SIG-M5 treated with dmso at 0.1 percent for 504 hours (cell line): ENCODE data around the gene MUC5B.

ENCODE experiments used
- DNase-seq: peaks from one replicate; lab custom pipeline; 2025; ENCODE audit not compliant: unreplicated experiment; lab: John Stamatoyannopoulos, UW

Gene MUC5B

GRCh38 chr11:1278766-1279673 is 56.2 kb downstream of the MUC5B start:
- DNase-seq: no peak

GRCh38 chr11:1279674-1280055 is 56.8 kb downstream of the MUC5B start:
- DNase-seq: no peak

GRCh38 chr11:1280116-1281035 is 57.5 kb downstream of the MUC5B start:
- no peak for DNase-seq

- DNase-seq: no peak
These were observed 58.6 kb downstream of the MUC5B start for GRCh38 chr11:1281326-1281973.

GRCh38 chr11:1281974-1282365 is 59.1 kb downstream of the MUC5B start:
- DNase-seq: no peak

- DNase-seq: no peak
These were observed 60.2 kb downstream of the MUC5B start for GRCh38 chr11:1283091-1283511.

- no peak for DNase-seq
These were observed 61.0 kb downstream of the MUC5B start for GRCh38 chr11:1283906-1284305.

GRCh38 chr11:1285316-1285744 is 62.5 kb downstream of the MUC5B start:
- no peak for DNase-seq

- no peak for DNase-seq
These were observed 63.0 kb downstream of the MUC5B start for GRCh38 chr11:1285876-1286275.

- DNase-seq: no peak
These were observed 65.1 kb downstream of the MUC5B start for GRCh38 chr11:1287928-1288327.

- DNase-seq: no peak
These were observed 65.7 kb downstream of the MUC5B start for GRCh38 chr11:1288426-1289151.

- no peak for DNase-seq
These were observed 66.5 kb downstream of the MUC5B start for GRCh38 chr11:1289211-1289935.

- DNase-seq: no peak
These were observed 67.5 kb downstream of the MUC5B start for GRCh38 chr11:1290052-1291040.

- no peak for DNase-seq
These were observed 68.6 kb downstream of the MUC5B start for GRCh38 chr11:1291295-1292017.

GRCh38 chr11:1292018-1292643 is 69.3 kb downstream of the MUC5B start:
- DNase-seq: no peak

- DNase-seq: no peak
These were observed 70.1 kb downstream of the MUC5B start for GRCh38 chr11:1292644-1293618.
